Measurements from ENCODE around the gene NUP54. TPM values are rescaled to one million over a fixed set of nuclear protein-coding genes. Genes with fewer than 3 reads are reported as not detected.
A peak's percentile ranks its signal among the peaks of the same experiment; 100 is the strongest.

The NUP54 gene
- total and polyA plus RNA-seq, 2 experiments from 2014 or later: 22.0 to 31.6 TPM

- Histone ChIP-seq H3K27ac (no peak overlapping the region), H3K36me3 (no peaks in the 10 kb centered on the region), H3K4me1 (ENCODE audit: low read depth) (no peaks in the 10 kb centered on the region), H3K4me3 (no peak overlapping the region), H3K27me3 (no peaks in the 10 kb centered on the region), H3K9me3 (ENCODE audit: low read depth) (no peaks in the 10 kb centered on the region)
- no peak for TF ChIP-seq CTCF (IDR thresholded peaks at IDR 0.05; ENCODE audit: low read depth, low read length)
- DNase-seq (ENCODE audit: low read depth in 1 of 2, low spot score in 1 of 2): no peak
Observed at GRCh38 chr4:76105652-76106051, 42.5 kb downstream of the NUP54 start.

- Histone ChIP-seq H3K27me3 (no peaks in the 10 kb centered on the region), H3K27ac (no peak overlapping the region), H3K4me1 (ENCODE audit: low read depth) (no peaks in the 10 kb centered on the region), H3K36me3 (no peaks in the 10 kb centered on the region), H3K9me3 (ENCODE audit: low read depth) (no peaks in the 10 kb centered on the region), H3K4me3 (no peak overlapping the region)
- TF ChIP-seq CTCF (IDR thresholded peaks at IDR 0.05; ENCODE audit: low read depth, low read length): no peak
- no peak for DNase-seq (ENCODE audit: low read depth in 1 of 2, low spot score in 1 of 2)
Observed at GRCh38 chr4:76096076-76096475, 52.1 kb downstream of the NUP54 start.

GRCh38 chr4:76095568-76095967 lies 52.6 kb downstream of the NUP54 start:
- DNase-seq (ENCODE audit: low read depth in 1 of 2, low spot score in 1 of 2): no peak
- no peaks in the 10 kb centered on the region for H3K36me3 ChIP-seq
- no peaks in the 10 kb centered on the region for H3K9me3 ChIP-seq (ENCODE audit: low read depth)
- TF ChIP-seq CTCF (IDR thresholded peaks at IDR 0.05; ENCODE audit: low read depth, low read length): no peak
- no peaks in the 10 kb centered on the region for H3K27me3 ChIP-seq
- H3K27ac ChIP-seq: no peak overlapping the region
- no peak overlapping the region for H3K4me3 ChIP-seq
- H3K4me1 ChIP-seq (ENCODE audit: low read depth): no peaks in the 10 kb centered on the region

- Histone ChIP-seq H3K4me3 (no peak overlapping the region), H3K27ac (no peak overlapping the region), H3K27me3 (no peaks in the 10 kb centered on the region), H3K36me3 (no peaks in the 10 kb centered on the region), H3K9me3 (ENCODE audit: low read depth) (no peaks in the 10 kb centered on the region), H3K4me1 (ENCODE audit: low read depth) (no peaks in the 10 kb centered on the region)
- DNase-seq (ENCODE audit: low read depth in 1 of 2, low spot score in 1 of 2): no peak
- TF ChIP-seq CTCF (IDR thresholded peaks at IDR 0.05; ENCODE audit: low read depth, low read length): no peak
Observed at GRCh38 chr4:76091052-76091451, 57.1 kb downstream of the NUP54 start.

GRCh38 chr4:76090241-76090691 lies 57.9 kb downstream of the NUP54 start:
- TF ChIP-seq CTCF (IDR thresholded peaks at IDR 0.05; ENCODE audit: low read depth, low read length): no peak
- H3K27ac ChIP-seq: no peak overlapping the region

GRCh38 chr4:76088719-76089118 lies 59.5 kb downstream of the NUP54 start:
- H3K9me3 ChIP-seq (ENCODE audit: low read depth): no peaks in the 10 kb centered on the region
- no peaks in the 10 kb centered on the region for H3K36me3 ChIP-seq
- no peak overlapping the region for H3K4me3 ChIP-seq
- DNase-seq (ENCODE audit: low read depth in 1 of 2, low spot score in 1 of 2): no peak
- H3K4me1 ChIP-seq (ENCODE audit: low read depth): no peaks in the 10 kb centered on the region
- no peak for TF ChIP-seq CTCF (IDR thresholded peaks at IDR 0.05; ENCODE audit: low read depth, low read length)
- H3K27me3 ChIP-seq: no peaks in the 10 kb centered on the region
- H3K27ac ChIP-seq: no peak overlapping the region

More at GRCh38 chr4:76090241-76090691, 57.9 kb downstream of the NUP54 start:
- H3K9me3 ChIP-seq (ENCODE audit: low read depth): no peaks in the 10 kb centered on the region
- H3K4me1 ChIP-seq (ENCODE audit: low read depth): no peaks in the 10 kb centered on the region
- no peaks in the 10 kb centered on the region for H3K36me3 ChIP-seq
- H3K4me3 ChIP-seq: no peak overlapping the region
- peak in 1 of 2 donors; percentile 89 for DNase-seq (ENCODE audit: low read depth in 1 of 2, low spot score in 1 of 2)
- no peaks in the 10 kb centered on the region for H3K27me3 ChIP-seq

All from cardiac muscle cell (in vitro differentiated cells and primary cell).